ENCODE results near the gene CNGB1. TPM values are rescaled to one million over a fixed set of nuclear protein-coding genes. Genes with fewer than 3 reads are reported as not detected.

CNGB1 gene
- polyA plus RNA-seq, 1 donor: 0.02 TPM

Other genes with a start within 250 kb of the CNGB1 start
- gene KATNB1, start 235.4 kb downstream of the CNGB1 start, polyA plus RNA-seq (ENCODE audit: insufficient read length): 21.3 TPM
- 55.0 TPM for gene KIFC3, start 168.6 kb downstream of the CNGB1 start, polyA plus RNA-seq (ENCODE audit: insufficient read length)
- gene ZNF319, start 29.5 kb upstream of the CNGB1 start, polyA plus RNA-seq (ENCODE audit: insufficient read length): 8.3 TPM
- 23.8 TPM for gene USB1, start 30.3 kb upstream of the CNGB1 start, polyA plus RNA-seq (ENCODE audit: insufficient read length)
- 12.1 TPM for gene MMP15, start 54.6 kb upstream of the CNGB1 start, polyA plus RNA-seq (ENCODE audit: insufficient read length)
- 69.0 TPM for gene CFAP20, start 158.3 kb upstream of the CNGB1 start, polyA plus RNA-seq (ENCODE audit: insufficient read length)
- gene CSNK2A2, start 227.0 kb upstream of the CNGB1 start, polyA plus RNA-seq (ENCODE audit: insufficient read length): 80.1 TPM

Data from left kidney (tissue), 1 donor.